ENCODE data around the gene SMAD6. TPM values are rescaled to one million over a fixed set of nuclear protein-coding genes. Genes with fewer than 3 reads are reported as not detected.

Gene SMAD6
- total RNA-seq, 3 donors from 2014 or later (not counting 1 experiment from before 2014, with no cell fraction given) = 0.07 to 0.38 (median 0.09) TPM

- H3K27me3 ChIP-seq (ENCODE audit: control insufficient read depth, insufficient read depth, low read length) = no peaks in the 10 kb centered on the region
- Mint-ChIP-seq H3K36me3 (no peaks in the 10 kb centered on the region), H3K27ac (no peak overlapping the region), H3K4me1 (no peaks in the 10 kb centered on the region), H3K4me3 (no peak overlapping the region), H3K27me3 (ENCODE audit: low read depth in 2 of 2) (no peaks in the 10 kb centered on the region), H3K9me3 (no peaks in the 10 kb centered on the region)
- no peaks in the 10 kb centered on the region for H3K4me1 ChIP-seq (ENCODE audit: control insufficient read depth, insufficient read depth, low read length)
- TF ChIP-seq CTCF (IDR thresholded peaks at IDR 0.05) = no peak
- intact Hi-C loops (cut with micrococcal nuclease) = no loop called here
- WGBS (ENCODE audit: insufficient coverage) = 91% methylated on average over 5 of the region's 5 CpGs
- ATAC-seq (no peak), DNase-seq (no peak)
- H3K9me3 ChIP-seq (ENCODE audit: control insufficient read depth, insufficient read depth, low read length) = no peaks in the 10 kb centered on the region
- H3K27ac ChIP-seq (ENCODE audit: low read length) = no peak overlapping the region
- no peaks in the 10 kb centered on the region for H3K36me3 ChIP-seq (ENCODE audit: control insufficient read depth, insufficient read depth, low read length)
- no peak overlapping the region for H3K4me3 ChIP-seq (ENCODE audit: low read length)
Observed at GRCh38 chr15:66789029-66790025, 87.3 kb downstream of the SMAD6 start.

GRCh38 chr15:66795851-66796250 is 93.8 kb downstream of the SMAD6 start:
- H3K36me3 ChIP-seq (ENCODE audit: control insufficient read depth, insufficient read depth, low read length) = no peaks in the 10 kb centered on the region
- Mint-ChIP-seq H3K36me3 (no peaks in the 10 kb centered on the region), H3K27me3 (ENCODE audit: low read depth in 2 of 2) (peaks cover 8% of the 10 kb centered on the region in 2 donors), H3K9me3 (no peaks in the 10 kb centered on the region), H3K4me1 (no peaks in the 10 kb centered on the region), H3K27ac (no peak overlapping the region), H3K4me3 (no peak overlapping the region)
- H3K9me3 ChIP-seq (ENCODE audit: control insufficient read depth, insufficient read depth, low read length) = no peaks in the 10 kb centered on the region
- intact Hi-C loops (cut with micrococcal nuclease) = no loop called here
- WGBS (ENCODE audit: insufficient coverage) = 97% methylated on average over 10 of the region's 10 CpGs
- DNase-seq (no peak), ATAC-seq (no peak)
- H3K27me3 ChIP-seq (ENCODE audit: control insufficient read depth, insufficient read depth, low read length) = no peaks in the 10 kb centered on the region
- TF ChIP-seq CTCF (IDR thresholded peaks at IDR 0.05) = no peak
- no peak overlapping the region for H3K27ac ChIP-seq (ENCODE audit: low read length)
- H3K4me3 ChIP-seq (ENCODE audit: low read length) = no peak overlapping the region
- no peaks in the 10 kb centered on the region for H3K4me1 ChIP-seq (ENCODE audit: control insufficient read depth, insufficient read depth, low read length)

GRCh38 chr15:66796343-66796742 is 94.3 kb downstream of the SMAD6 start:
- H3K36me3 Mint-ChIP-seq = no peaks in the 10 kb centered on the region
- H3K4me3 ChIP-seq (ENCODE audit: low read length) = no peak overlapping the region
- H3K4me3 Mint-ChIP-seq = no peak overlapping the region

More at GRCh38 chr15:66796343-66796742, 94.3 kb downstream of the SMAD6 start:
- ATAC-seq = no peak
- no peak for DNase-seq
- Mint-ChIP-seq H3K27me3 (ENCODE audit: low read depth in 2 of 2) (peaks cover 8% of the 10 kb centered on the region in 2 donors), H3K4me1 (no peaks in the 10 kb centered on the region), H3K27ac (no peak overlapping the region), H3K9me3 (no peaks in the 10 kb centered on the region)
- intact Hi-C loops (cut with micrococcal nuclease) = no loop called here
- H3K27ac ChIP-seq (ENCODE audit: low read length) = no peak overlapping the region
- no peaks in the 10 kb centered on the region for H3K9me3 ChIP-seq (ENCODE audit: control insufficient read depth, insufficient read depth, low read length)
- no peaks in the 10 kb centered on the region for H3K27me3 ChIP-seq (ENCODE audit: control insufficient read depth, insufficient read depth, low read length)
- WGBS (ENCODE audit: insufficient coverage) = 94% methylated on average over 1 of the region's 1 CpG
- no peak for TF ChIP-seq CTCF (IDR thresholded peaks at IDR 0.05)
- no peaks in the 10 kb centered on the region for H3K4me1 ChIP-seq (ENCODE audit: control insufficient read depth, insufficient read depth, low read length)
- no peaks in the 10 kb centered on the region for H3K36me3 ChIP-seq (ENCODE audit: control insufficient read depth, insufficient read depth, low read length)

Data from natural killer cell (primary cell).